Memory B cell (primary cell): Measurements from ENCODE around the gene LATS2.

Experiments
- ATAC-seq: fragments of 150-1000 bp; cut with Tn5 transposase; 2 replicates; pipeline ENCODE4 v1.10.0; 2021; ENCODE audit warnings: low read depth, mild to moderate bottlenecking, moderate library complexity
- DNase-seq, 2 donors: peaks; one replicate each; pipeline ENCODE4 v3.0.0; 2022; ENCODE audit warnings: low spot score in 2 of 2
- H3K27ac Mint-ChIP-seq: one replicate; pipeline ENCODE4 v1.8.0; 2022; ENCODE audit warnings: mild to moderate bottlenecking, moderate library complexity, mixed read lengths
- H3K27me3 Mint-ChIP-seq: one replicate; pipeline ENCODE4 v1.8.0; 2022; ENCODE audit warnings: mixed read lengths
- H3K36me3 Mint-ChIP-seq: one replicate; pipeline ENCODE4 v1.8.0; 2022; ENCODE audit warnings: mild to moderate bottlenecking, mixed read lengths
- H3K4me1 Mint-ChIP-seq: one replicate; pipeline ENCODE4 v1.8.0; 2022; ENCODE audit warnings: mixed read lengths
- H3K4me3 Mint-ChIP-seq: one replicate; pipeline ENCODE4 v1.8.0; 2022; ENCODE audit warnings: mild to moderate bottlenecking, moderate library complexity, mixed read lengths
- H3K9me3 Mint-ChIP-seq: one replicate; pipeline ENCODE4 v1.8.0; 2022; ENCODE audit warnings: mixed read lengths

Gene LATS2

DNA sequence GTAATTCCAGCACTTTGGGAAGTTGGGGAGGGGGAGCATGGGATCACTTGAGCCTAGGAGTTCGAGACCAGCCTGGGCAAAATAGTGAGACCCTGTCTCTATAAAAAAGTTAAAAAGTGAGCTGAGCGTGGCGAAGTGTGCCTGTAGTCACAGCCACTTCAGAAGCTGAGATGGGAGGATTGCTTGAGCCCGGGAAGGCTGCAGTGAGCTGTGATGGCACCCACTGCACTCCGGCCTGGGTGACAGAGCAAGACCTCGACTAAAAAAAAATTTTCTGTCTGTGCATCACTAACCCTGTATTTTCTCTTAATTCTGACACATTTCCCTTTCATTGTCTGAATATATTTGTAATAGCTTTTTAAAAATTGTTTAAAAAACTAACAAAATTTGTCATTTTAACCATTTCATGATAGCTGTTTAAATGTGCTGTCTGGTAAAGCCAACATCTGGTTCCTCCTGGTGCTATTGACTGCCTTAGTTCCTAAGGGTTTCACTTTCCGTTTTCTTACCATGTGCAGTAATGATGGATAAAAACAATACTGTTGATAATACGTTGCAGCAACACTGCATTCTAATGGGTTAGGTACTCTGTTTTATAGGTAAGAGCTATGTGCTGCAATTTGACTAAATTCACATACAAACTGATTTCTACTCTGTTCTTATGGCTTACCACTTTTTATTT, 29.7 kb downstream of the LATS2 start:
- H3K27ac Mint-ChIP-seq, result no peak overlapping the region
- peaks cover 3% of the 10 kb centered on the region for H3K27me3 Mint-ChIP-seq
- H3K4me1 Mint-ChIP-seq, result no peaks in the 10 kb centered on the region
- ATAC-seq (no peak), DNase-seq (no peak)
- no peaks in the 10 kb centered on the region for H3K36me3 Mint-ChIP-seq
- no peak overlapping the region for H3K4me3 Mint-ChIP-seq
- peaks cover 3% of the 10 kb centered on the region for H3K9me3 Mint-ChIP-seq

DNA sequence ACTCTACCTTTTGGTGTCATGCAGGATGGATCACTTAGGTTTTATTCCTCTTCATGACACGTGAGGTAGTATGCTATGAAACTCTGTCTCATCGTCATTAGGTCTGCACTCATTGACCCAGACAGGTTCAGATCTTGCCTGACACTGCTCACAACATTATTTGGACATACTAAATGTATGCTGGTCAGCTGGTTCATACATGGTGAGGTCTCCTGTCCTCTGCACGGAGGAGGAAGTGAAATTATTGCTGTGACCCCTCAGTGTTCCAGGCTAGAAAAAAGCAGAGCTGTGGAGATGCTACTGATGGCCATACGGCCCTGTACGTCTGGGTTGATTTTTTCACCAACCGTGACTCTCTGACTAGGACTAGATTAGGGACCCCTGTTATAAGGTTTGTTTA, 35.8 kb downstream of the LATS2 start:
- H3K36me3 Mint-ChIP-seq, result no peaks in the 10 kb centered on the region
- H3K4me3 Mint-ChIP-seq, result no peak overlapping the region
- no peaks in the 10 kb centered on the region for H3K9me3 Mint-ChIP-seq
- H3K27me3 Mint-ChIP-seq, result no peaks in the 10 kb centered on the region
- no peak for DNase-seq
- H3K4me1 Mint-ChIP-seq, result no peaks in the 10 kb centered on the region
- ATAC-seq, result no peak
- H3K27ac Mint-ChIP-seq, result no peak overlapping the region

DNA sequence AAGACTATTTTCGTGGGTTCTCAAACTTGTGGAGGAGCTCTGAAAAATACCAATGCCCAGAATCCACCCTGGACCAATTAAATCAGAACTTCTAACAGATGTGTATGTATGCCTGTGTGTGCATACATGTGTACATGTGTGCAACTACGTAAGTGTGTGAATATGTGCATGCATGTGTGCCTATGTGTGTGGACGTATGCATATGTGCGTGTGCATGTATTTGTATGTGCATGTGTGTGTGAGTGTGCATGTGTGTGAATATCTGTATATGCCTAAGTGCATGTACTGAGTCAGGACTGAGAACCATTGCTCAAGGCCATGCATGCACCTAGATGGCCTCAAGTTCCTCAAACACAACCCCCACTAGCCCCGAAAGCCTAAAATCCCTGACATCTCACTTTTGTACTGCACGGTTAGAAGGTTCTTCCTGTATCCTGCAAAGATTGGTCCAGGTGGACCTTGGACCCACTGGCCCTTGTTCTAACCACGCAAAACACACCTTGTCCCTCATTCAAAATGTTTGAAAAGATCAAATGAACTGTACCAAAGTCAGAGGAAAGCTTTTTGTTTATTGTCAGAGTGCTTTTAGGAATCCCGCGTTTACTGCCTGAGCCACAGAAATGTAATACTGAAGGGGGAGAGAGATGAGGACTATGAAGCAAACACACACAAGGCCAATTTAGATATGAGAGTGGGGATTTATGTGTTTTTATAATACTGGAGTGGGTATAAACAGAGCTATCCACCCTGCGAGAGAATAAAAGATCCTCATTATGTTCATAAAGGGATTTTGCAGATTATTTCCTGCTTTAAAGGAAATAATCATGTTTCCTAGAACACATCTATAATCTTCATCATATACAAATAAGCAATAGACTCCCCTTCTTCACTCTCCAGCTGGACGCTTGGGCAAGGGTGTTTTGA, 39.1 kb downstream of the LATS2 start:
- no peak for ATAC-seq
- H3K4me1 Mint-ChIP-seq, result no peaks in the 10 kb centered on the region
- H3K27me3 Mint-ChIP-seq, result peaks cover 3% of the 10 kb centered on the region

DNA sequence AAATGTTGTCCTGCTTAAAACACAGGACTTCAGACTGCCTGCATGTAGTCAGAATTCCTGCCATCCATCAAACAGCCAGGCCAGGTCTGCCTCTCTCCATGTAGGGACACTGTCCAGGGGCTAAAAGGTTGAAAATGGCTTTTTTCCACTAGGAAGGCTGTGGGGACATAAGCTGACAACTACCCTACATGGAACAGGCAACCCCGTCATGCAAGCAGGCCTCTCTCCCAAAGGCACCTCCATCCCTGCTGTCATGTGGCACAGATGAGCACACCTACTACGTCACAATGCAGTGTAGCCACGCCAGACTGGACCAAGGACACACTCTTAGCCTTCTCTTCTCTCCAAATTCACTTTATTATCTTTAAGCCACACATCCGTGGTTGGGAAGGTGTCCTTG, 40.8 kb downstream of the LATS2 start:
- Mint-ChIP-seq H3K36me3 (no peaks in the 10 kb centered on the region), H3K9me3 (no peaks in the 10 kb centered on the region), H3K27me3 (peaks cover 3% of the 10 kb centered on the region), H3K4me1 (no peaks in the 10 kb centered on the region), H3K27ac (no peak overlapping the region), H3K4me3 (no peak overlapping the region)
- ATAC-seq (no peak), DNase-seq (no peak)

More for the DNA sequence above, 39.1 kb downstream of the LATS2 start:
- H3K36me3 Mint-ChIP-seq, result no peaks in the 10 kb centered on the region
- H3K27ac Mint-ChIP-seq, result no peak overlapping the region
- H3K4me3 Mint-ChIP-seq, result no peak overlapping the region
- no peaks in the 10 kb centered on the region for H3K9me3 Mint-ChIP-seq
- no peak for DNase-seq

DNA sequence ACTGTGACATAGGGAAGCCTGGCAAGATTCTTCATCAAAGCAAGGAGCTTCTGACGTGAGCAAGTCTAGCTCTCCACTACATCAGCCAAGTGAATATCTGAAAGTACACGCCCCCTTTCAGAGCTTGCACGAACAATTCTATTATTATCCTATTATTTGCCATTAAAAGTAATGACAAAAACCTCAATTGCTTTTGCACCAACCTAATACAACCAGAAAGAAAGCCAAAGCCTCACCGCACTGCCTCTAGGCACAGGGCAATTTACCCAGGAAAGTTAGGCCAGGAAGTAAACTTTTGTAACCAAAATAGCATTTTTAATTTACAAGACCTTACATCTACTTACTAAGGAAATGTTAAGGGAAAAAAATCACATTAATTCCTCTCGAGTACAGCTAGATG, 41.2 kb downstream of the LATS2 start:
- DNase-seq (no peak), ATAC-seq (no peak)
- no peaks in the 10 kb centered on the region for H3K4me1 Mint-ChIP-seq
- no peaks in the 10 kb centered on the region for H3K9me3 Mint-ChIP-seq
- H3K36me3 Mint-ChIP-seq, result no peaks in the 10 kb centered on the region
- no peak overlapping the region for H3K27ac Mint-ChIP-seq
- H3K27me3 Mint-ChIP-seq, result peaks cover 3% of the 10 kb centered on the region
- no peak overlapping the region for H3K4me3 Mint-ChIP-seq

DNA sequence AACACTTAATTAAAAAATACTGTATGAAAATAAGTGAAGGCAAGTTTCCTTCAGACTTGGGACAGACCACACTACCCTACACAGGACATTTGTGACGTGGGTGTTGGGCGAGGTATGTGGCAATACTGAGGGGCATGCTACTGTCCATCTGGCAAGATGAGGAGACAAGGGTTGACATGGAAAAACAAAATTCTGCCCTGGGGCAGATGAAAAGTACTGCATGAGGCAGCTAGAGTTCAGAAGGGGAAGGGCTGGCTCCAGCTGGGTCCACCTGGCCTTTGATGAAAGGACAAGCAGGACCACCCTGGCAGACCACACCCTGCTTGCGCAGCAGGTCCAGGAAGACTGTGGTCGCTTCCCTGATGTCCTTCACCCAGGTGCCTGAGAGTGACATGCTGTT, 43.2 kb downstream of the LATS2 start:
- Mint-ChIP-seq H3K36me3 (no peaks in the 10 kb centered on the region), H3K9me3 (no peaks in the 10 kb centered on the region), H3K4me1 (no peaks in the 10 kb centered on the region), H3K27me3 (peaks cover 3% of the 10 kb centered on the region), H3K4me3 (no peak overlapping the region), H3K27ac (no peak overlapping the region)
- ATAC-seq (no peak), DNase-seq (no peak)

DNA sequence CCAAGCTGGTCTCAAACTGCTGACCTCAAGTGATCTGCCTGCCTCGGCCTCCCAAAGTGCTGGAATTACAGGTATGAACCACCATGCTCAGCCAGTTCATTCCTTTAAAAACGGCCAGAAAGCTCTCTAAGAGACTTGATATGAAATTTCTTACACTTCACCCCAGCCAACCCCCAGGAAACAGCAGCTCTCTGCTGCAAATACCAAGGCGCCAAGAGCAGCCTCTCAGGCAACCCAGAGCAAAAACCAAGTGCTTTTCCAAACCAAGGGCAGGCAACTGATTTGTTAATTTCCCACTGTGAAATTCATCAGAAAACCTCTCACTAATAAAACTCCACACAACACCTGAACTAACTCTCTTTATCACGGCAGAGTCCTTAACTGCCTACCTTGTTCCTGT, 44.9 kb downstream of the LATS2 start:
- Mint-ChIP-seq H3K4me3 (no peak overlapping the region), H3K9me3 (no peaks in the 10 kb centered on the region), H3K36me3 (no peaks in the 10 kb centered on the region), H3K4me1 (no peaks in the 10 kb centered on the region), H3K27me3 (peaks cover 3% of the 10 kb centered on the region), H3K27ac (no peak overlapping the region)
- ATAC-seq, result no peak
- DNase-seq, result no peak

DNA sequence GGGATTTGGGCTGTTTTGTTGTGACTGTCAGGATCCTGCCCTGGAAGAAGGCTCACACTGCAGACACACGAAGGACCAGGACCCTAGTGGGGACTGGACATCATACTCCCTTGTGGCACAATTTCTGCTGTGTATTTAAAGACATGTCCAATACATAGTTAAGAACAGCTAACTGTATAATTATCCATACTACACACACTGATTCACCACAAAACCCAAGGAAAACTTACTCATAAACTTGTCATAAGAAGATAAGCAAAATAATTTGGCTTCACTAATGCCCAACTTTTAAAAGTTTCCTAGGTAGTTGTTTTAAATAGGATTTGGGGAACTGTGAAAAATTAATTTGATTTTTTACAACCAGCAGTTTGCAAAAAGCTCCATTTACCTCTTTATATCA, 46.1 kb downstream of the LATS2 start:
- Mint-ChIP-seq H3K27ac (no peak overlapping the region), H3K4me1 (peaks cover 2% of the 10 kb centered on the region), H3K36me3 (no peaks in the 10 kb centered on the region), H3K27me3 (peaks cover 3% of the 10 kb centered on the region), H3K9me3 (no peaks in the 10 kb centered on the region), H3K4me3 (no peak overlapping the region)
- DNase-seq (no peak), ATAC-seq (no peak)

DNA sequence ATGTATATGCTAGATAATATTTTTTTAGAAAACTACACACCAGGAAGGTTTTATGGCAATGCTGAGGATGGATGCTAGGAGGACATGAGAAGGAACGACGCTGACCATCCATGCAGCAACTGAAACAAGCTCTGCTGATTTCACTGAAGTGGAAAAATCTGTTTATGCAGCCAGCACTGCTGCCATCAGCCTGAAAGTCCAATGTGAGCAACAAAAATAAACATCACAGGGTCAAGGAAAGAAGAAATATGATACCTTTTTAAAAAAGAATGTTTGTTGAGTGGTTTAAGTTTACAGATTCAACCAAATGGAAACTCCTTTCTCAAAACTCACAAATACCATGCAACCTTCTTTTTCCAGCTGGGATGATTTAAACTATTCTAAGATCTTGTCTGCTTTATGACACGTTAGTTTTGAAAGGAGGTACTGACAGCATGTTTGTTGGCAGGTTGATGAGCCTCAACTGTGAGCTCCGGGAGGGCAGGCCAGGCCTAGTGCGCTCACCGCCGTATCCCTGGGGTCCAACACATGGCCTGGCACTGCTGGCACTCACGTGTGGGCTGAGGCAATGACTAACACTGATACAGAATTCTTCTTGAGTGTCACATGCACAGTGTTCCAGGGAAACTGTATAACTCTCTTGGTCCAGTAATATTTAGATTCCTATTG, 46.8 kb downstream of the LATS2 start:
- Mint-ChIP-seq H3K27me3 (peaks cover 3% of the 10 kb centered on the region), H3K9me3 (no peaks in the 10 kb centered on the region), H3K4me1 (peaks cover 2% of the 10 kb centered on the region), H3K27ac (no peak overlapping the region), H3K36me3 (no peaks in the 10 kb centered on the region), H3K4me3 (no peak overlapping the region)
- ATAC-seq (no peak), DNase-seq (no peak)

DNA sequence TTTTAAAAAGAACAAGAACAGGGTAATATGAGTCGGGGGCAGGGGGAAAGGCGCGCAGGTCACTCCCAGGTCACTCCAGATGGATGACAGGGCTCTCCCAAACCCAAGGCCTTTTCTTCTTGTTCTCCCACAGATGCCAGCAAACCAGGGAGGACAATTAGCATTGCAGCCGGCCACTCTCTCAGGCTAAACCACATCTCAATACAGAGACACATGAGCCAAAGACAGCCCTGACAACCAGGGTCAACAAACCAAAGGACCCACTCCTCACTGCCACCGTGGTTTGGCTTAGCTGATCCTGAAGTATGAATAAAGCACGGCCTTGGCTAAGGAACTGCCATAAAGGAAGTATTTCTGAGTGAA, 47.3 kb downstream of the LATS2 start:
- ATAC-seq (no peak), DNase-seq (no peak)
- H3K4me3 Mint-ChIP-seq, result no peak overlapping the region
- H3K27ac Mint-ChIP-seq, result no peak overlapping the region
- peaks cover 3% of the 10 kb centered on the region for H3K27me3 Mint-ChIP-seq
- peaks cover 2% of the 10 kb centered on the region for H3K4me1 Mint-ChIP-seq
- H3K9me3 Mint-ChIP-seq, result no peaks in the 10 kb centered on the region
- H3K36me3 Mint-ChIP-seq, result no peaks in the 10 kb centered on the region

DNA sequence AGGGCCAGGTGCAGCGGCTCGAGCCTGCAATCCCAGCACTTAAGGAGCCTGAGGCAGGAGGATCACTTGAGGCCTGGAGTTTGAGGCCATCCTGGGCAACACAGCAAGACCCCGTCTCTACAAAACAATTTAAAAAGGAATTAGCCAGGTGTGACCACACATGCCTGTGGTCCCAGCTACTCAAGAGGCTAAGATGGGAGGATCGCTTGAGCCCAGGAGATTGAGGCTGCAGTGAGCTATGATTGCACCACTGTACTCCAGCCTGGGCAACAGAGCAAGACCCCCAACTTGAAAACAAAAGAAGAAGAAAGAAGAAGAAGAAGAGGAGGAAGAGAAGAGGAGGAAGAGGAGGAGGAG, 47.7 kb downstream of the LATS2 start:
- Mint-ChIP-seq H3K27me3 (no peaks in the 10 kb centered on the region), H3K27ac (no peak overlapping the region), H3K4me1 (peaks cover 2% of the 10 kb centered on the region), H3K36me3 (no peaks in the 10 kb centered on the region), H3K4me3 (no peak overlapping the region), H3K9me3 (no peaks in the 10 kb centered on the region)
- ATAC-seq, result no peak
- no peak for DNase-seq

DNA sequence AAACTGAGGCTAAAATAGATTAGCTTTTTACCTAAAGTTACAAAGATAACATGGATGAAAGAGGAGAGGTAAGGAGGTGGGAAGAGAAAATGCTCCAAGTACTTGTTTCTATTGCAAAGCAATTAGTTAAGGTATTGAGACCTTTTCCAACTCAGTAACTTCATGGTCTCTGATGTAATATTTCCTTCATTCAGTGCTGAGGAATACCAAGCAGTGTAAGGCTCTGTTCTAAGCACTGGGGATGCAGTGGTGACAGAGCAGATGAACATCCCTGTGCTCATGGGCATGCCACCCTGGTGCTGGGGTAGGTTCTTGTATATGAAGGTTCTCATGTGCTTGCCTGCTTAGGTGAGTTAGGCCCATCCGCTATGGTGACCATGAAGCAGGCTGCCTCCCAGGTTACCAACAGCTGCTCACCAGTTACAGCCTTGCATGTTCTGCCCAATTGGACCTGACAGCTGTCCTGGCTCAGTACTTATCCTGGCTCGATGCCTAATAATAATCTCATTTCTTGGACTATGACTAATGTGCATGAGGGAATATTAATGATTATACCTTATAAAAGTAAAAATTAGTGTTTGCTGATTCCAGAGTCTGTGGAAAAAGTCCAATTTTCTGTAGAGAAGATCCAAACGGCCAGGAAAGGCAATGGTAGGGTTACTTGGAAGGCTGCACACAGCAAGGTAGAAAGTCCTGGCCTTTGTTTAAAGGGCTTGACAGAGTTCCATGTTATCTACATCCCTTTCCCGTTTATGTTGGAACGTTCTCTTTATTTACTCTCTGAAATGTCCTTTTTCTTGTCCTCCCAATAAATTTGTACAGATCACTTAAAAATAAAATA, 48.3 kb downstream of the LATS2 start:
- Mint-ChIP-seq H3K36me3 (no peaks in the 10 kb centered on the region), H3K4me1 (peaks cover 2% of the 10 kb centered on the region), H3K4me3 (no peak overlapping the region), H3K27me3 (no peaks in the 10 kb centered on the region), H3K27ac (no peak overlapping the region), H3K9me3 (no peaks in the 10 kb centered on the region)
- DNase-seq, result no peak
- no peak for ATAC-seq

DNA sequence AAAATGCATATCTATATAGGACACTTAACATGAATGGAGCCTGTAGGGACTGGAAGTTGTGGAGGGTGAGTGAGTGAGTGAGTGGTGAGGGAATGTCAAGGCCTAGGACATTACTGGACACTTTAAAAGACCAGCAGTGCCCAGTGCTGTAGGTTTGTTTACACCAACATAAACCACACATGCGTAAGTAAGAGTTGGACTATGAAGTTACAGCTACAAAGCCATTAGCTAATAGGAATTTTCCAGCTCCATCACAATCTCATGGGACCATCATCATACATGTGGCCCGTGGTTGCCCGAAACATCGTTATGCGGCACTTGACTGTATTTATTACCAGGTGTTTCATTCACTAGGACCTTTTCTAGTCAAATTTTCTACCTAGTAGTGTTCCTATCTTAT, 49.2 kb downstream of the LATS2 start:
- H3K36me3 Mint-ChIP-seq, result no peaks in the 10 kb centered on the region
- no peaks in the 10 kb centered on the region for H3K27me3 Mint-ChIP-seq
- H3K27ac Mint-ChIP-seq, result no peak overlapping the region
- H3K4me1 Mint-ChIP-seq, result peaks cover 2% of the 10 kb centered on the region
- DNase-seq (no peak), ATAC-seq (no peak)
- no peak overlapping the region for H3K4me3 Mint-ChIP-seq
- no peaks in the 10 kb centered on the region for H3K9me3 Mint-ChIP-seq

DNA sequence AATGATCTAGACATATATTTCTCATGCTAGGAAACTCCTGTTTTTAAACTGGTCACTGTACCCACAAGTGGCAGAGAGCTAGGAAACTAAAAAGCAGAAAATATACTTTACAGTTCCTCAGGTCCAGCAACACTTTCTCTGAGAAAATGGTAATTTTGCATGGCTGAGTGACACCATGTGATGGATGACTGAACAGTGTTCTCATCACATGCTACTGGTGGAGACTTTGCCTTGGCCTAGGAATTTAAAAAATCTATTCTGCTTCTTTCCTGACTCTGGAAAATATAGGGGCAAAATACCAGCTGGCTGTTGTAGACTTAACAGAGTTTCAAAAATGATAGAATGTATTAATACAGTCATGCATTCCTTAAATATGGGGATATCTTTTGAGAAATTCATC, 50.0 kb downstream of the LATS2 start:
- peaks cover 2% of the 10 kb centered on the region for H3K4me1 Mint-ChIP-seq
- H3K9me3 Mint-ChIP-seq, result no peaks in the 10 kb centered on the region
- no peak overlapping the region for H3K4me3 Mint-ChIP-seq
- no peak overlapping the region for H3K27ac Mint-ChIP-seq
- no peak for ATAC-seq
- no peaks in the 10 kb centered on the region for H3K27me3 Mint-ChIP-seq
- no peaks in the 10 kb centered on the region for H3K36me3 Mint-ChIP-seq
- no peak for DNase-seq
